GM19023 (cell line): ENCODE data around the gene ANKH.
"Not testable (repeated sequence)": the region's sequence is repeated elsewhere in the genome, so short reads cannot be mapped to it uniquely, and the experiment has no call there.

Source experiments
- ATAC-seq: cut with Tn5 transposase; IDR thresholded peaks from one replicate; pipeline ENCODE4 v1.9.1; 2021; ENCODE audit warnings: mild to moderate bottlenecking, moderate library complexity; ENCODE audit not compliant: unreplicated experiment

ANKH gene

GRCh38 chr5:14859150-14859549, 12.4 kb downstream of the ANKH start:
- no peak for ATAC-seq

- no peak for ATAC-seq
These were observed 16.2 kb downstream of the ANKH start for GRCh38 chr5:14855366-14855765.

- ATAC-seq: no peak
These were observed 16.8 kb downstream of the ANKH start for GRCh38 chr5:14854799-14855198.

DNA sequence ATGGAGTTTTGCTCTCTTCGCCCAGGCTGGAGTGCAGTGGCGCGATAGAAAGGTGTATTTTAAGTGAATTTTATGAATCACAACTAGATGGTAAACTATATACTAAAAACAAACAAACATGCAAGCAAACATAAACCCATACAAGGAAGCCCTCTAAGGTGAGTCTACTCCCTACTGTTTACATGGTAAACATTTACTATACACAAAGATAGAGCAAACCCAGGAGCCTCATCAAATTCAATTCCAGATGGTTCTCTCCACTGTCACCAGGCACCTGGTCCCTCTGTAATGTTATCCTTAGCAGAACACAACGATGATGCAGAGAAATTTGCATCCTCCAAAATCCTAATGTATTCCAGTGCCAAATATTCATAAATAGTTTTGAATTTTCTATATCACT, 17.9 kb downstream of the ANKH start:
- ATAC-seq: no peak

GRCh38 chr5:14852779-14853178, 18.8 kb downstream of the ANKH start:
- no peak for ATAC-seq

GRCh38 chr5:14851999-14852526, 19.5 kb downstream of the ANKH start:
- no peak for ATAC-seq

GRCh38 chr5:14851597-14851996, 20.0 kb downstream of the ANKH start:
- ATAC-seq: no peak

DNA sequence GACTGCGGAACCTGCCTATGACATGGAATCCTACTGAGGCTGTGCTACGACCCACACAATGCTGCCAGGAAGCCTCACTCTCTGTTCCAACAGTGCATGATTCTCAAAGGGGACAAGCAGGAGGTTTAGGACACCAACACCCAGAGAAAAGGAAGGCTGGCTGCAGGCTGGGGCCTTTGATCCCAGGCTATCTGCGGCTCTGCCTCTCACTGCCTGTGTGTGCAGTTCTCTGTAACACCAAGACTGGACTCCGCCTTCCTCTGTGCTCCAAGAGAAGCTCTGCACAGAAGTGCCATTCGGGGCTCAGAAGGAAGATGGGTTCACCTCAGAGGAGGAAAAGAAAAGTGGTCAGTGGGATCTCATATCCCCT, 20.5 kb downstream of the ANKH start:
- no peak for ATAC-seq

DNA sequence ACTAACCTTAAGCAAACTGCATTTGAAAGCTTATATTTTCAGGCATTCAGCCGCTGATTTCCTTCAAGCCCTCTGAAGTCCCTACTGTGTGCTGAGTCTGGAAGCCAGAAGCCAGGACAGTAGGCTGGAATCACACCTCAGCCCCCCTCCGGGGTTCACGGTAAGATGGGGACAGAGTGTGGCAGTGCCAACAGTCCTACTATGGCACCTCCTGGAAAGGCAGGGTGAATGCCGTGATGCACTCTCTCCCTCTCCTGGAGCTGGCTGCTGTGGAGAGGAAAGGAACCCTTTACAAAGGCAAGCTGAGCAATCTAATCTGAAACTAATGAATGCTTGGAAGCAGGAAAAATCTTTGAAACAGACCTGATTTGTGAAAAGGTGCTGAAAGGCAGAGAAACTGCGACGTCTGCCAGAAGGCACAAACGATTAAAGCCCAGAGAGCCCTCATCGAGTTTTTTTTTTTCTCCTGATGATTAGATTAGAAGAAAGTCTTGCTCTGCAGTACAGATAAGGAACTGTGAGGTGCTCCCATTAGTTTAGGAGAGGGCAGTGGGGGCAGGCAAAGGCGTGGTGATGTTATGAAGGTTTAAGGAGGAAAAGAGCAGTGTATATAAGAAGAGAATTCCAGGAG, 21.0 kb downstream of the ANKH start:
- ATAC-seq: no peak

DNA sequence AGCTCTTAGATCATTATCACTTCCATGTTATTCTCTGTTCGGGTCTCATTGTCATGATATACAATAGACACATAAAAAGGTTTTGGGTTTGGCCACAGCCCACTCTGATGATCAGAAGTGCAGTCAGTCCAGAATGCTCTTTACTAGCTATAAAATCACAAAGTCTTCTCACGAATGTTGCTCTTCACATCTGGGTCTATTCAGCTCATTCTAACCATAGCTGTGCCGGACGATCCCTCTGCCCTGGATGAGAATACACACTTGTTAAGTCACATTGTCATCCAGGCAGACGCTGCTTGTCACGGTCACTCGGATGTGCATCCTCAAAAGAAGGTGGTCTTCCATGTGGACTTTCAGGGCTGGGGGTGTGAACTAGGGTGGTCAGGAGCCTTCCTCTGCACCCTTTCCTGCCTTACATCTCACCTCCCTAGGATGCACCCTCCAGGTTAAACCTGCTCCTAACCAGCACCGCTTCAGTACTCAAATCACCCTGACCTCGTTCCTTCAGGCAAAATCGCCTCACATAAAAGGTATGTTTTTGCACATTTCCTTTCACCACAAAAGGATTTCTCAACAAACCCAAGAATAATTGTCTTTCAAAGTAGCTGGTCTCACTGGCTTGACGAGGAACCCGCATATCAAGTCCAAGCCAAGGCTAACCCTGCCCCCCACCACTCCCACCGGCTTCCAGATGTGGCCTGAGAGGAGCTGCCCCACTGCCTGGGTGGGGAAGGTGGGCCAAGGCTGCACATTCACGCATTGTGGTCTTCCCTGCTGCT, 21.9 kb downstream of the ANKH start:
- no peak for ATAC-seq

GRCh38 chr5:14848942-14849341, 22.6 kb downstream of the ANKH start:
- ATAC-seq: not testable (repeated sequence)

- no peak for ATAC-seq
These were observed 23.2 kb downstream of the ANKH start for GRCh38 chr5:14848385-14848784.

GRCh38 chr5:14847471-14847870, 24.1 kb downstream of the ANKH start:
- no peak for ATAC-seq

- no peak for ATAC-seq
These were observed 29.5 kb downstream of the ANKH start for GRCh38 chr5:14842117-14842516.

DNA sequence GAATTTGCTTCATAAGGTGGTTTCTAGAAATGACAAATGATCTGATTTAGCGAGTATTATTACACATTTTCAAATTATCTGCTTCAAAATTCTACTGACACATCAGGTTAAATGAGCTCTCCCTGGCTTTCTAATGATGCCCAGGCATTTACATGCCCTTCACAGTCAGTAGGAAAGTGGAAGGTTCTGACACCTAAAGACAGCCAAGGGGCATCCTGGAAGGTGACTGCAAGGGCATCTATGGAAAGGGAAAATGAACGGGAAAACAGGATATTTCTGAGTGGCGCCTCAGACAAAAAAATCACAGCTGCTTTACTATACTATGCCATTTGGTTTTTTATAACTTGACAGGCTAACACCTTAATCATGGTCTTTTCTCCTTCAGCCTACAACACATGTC, 31.0 kb downstream of the ANKH start:
- ATAC-seq: no peak

GRCh38 chr5:14838396-14839319, 32.9 kb downstream of the ANKH start:
- ATAC-seq: no peak

- ATAC-seq: not testable (repeated sequence)
These were observed 34.0 kb downstream of the ANKH start for GRCh38 chr5:14837423-14838122.

GRCh38 chr5:14834584-14835550, 36.7 kb downstream of the ANKH start:
- ATAC-seq: no peak

DNA sequence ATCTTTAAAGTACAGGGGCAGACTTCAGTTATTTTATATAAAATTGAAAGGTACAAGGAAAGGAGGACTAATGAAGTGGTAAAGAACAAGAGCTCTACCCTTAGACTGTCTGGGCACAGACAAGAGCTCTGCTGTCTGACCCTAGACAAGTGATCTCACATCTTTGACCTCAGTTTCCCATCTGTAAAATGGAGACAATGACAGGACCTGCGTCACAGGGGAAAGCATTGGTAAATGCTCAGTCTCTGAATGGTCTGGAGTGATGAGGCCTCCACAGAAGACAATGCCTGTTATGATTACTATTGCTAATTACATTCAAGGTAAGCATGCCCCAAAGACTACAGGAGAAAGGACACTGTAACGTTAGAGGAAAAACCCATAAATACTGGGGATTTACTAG, 37.5 kb downstream of the ANKH start:
- ATAC-seq: no peak

GRCh38 chr5:14831006-14831338, 40.6 kb downstream of the ANKH start:
- ATAC-seq: no peak
